ENCODE data around the gene DCAF5.
"Not testable (repeated sequence)": the region's sequence is repeated elsewhere in the genome, so short reads cannot be mapped to it uniquely, and the experiment has no call there.

Gene DCAF5

DNA sequence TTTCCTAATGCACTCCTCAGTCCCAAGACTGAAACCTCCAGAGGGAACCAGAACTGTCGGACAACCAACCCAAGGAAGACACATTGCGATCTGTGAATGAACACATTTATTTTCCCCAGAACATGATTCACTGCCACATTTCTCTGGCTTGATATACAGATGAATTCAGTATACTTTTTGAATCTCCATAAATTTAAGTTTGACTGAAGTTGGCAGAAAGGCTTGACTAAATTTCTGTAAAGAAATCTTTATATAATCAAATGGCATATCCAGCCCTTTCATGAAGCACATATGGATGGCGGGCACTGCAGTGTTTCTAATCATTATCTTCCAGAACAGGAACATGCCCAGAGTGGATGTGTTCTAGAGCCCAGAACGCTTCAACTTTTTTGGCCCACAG, 56.7 kb downstream of the DCAF5 start:
- DNase-seq, result no peak

DNA sequence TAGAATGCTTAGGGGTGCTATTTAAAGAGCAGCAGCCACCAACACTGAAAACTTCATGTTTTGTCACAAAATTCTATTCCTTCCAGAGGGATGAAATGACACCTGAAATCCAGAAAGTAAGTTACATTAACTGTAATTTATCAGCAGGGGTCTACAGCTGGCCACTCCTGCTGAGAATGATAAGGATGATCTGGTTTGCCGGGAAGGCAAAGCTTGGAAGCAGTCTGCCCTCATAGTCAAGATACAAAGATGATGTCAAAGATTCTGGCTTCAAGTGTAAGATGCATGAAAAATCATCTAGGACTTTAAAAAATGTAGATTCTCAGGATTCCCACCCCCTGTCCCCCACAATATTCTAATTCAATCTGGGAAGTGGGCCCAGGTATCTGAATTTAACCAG, 58.4 kb downstream of the DCAF5 start:
- no peak for DNase-seq

DNA sequence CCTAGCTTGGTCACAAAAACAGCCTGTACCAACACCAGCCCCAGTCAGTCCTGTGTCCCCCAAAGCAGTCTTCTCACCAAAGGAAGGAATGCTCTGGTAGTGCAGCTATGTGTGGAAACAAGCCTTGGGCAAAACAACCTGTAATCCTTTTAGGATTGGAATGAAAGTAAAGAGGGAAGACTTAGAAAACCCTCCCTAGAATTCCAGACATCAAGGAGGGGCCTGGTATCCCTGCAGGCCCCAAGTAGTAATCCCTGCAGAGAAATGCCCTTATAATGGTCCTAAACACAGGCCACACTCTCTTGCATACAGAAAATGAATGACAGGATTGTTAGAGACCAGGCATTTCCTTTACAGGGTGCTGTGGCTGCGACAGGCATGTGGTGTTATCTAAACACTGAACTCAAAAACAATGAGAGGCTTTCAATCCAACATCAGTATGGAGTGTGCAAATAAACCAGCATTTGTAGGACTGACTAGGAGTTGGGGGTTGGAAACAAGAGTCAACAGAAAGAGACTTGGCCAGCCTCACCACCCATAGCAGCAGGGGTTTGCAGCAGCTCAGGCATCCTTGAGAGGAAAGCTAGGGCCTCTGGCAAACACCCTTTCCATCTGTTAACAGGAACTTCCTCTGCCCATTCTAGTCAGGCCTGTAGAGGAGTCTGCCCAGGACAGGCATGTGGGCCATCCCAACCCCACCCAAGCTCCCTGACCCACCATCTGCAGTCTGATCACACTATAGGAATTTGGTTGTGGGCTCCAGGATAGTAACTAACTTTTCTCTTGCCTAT, 59.1 kb downstream of the DCAF5 start:
- no peak for DNase-seq

DNA sequence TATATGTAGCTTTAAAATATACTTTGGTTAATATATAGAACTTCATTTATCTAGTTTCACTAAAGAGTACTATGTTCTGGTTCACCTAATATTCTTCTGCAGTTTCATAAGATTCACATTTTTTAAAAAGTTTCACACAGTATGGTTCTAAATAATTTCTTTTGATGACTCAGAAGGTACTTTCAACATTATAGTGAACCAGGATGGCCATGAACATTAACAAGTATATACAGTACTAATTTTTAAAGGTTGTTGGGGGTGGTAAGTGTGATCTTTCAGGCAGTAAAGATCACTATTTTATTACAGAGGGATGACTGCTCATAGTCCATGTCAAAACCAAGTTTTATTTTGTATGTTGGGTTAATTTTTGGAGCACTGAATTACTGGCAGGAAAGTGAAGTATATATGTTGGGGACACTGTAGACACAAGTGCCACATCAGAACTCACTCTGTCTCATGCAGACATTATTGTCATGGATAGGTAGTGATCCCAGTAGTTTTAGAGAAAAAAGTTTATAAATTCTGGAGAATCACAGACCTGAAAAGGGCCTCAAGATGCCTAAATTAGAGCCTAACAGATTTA, 60.0 kb downstream of the DCAF5 start:
- no peak for DNase-seq

DNA sequence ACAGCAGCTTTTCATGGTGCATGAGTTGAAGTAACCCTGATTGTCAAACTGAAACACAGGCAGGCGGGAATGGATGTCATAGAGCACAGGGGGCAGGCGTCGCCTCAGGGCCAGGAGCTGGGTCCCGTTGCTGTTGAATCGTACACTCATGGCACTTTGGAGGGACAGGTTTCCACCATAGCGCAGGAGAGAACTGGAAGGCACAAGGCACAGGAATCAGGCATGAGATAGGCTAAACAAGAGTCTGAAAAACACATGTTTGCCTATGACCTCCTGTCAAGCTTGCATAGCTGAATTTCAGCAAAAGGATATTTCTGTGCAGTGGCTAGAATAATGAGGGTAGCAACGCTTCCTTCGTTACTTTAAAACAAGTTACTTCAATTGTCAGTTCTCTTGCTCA, 61.2 kb downstream of the DCAF5 start:
- no peak for DNase-seq

DNA sequence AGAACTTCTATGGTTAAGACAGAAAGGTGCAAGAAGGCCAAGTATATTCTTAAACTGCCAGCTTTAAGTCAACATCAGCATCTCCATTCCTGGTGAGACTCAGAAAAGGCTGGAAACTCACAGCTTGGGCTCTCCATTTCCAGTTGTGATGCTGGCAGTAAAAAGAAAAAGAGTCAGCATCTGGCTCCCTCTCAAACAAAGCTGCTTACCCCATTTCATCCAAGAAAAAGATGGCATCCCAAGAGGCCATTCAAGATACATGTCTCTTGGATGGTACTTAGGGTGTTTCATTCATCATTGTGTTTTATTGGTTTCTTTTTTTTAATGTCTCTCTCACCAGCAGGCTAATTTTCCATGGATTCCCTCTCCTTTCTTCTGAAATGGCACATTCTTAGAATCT, 61.9 kb downstream of the DCAF5 start:
- no peak for DNase-seq

DNA sequence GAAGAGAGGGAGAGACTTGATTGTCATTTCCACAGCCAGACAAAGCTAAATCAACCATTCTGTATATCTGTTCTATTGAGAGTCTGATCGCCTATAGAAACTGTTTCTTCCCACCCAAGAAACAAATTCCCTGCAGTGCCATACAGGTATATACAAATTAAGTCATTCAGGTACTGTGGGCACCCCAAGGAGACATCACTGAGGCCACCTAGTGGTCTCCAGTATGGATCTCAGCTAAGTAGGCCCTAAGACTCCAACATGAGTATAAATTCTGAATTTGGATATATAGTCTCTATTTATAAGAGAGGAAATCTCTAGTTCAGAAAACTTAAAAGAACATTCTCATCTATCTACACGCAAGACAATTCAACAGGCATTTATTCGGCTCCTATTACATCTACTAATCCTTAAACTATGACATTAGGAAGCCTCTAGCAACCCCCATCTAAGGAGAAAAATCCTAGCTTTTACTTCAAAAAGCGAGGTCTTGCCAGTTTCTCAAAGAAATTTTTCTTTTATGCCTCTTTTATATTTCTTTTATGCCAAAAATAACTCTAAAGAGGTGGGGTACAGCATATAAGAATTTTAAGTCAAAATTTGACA, 62.6 kb downstream of the DCAF5 start:
- DNase-seq, result peak; percentile 6

DNA sequence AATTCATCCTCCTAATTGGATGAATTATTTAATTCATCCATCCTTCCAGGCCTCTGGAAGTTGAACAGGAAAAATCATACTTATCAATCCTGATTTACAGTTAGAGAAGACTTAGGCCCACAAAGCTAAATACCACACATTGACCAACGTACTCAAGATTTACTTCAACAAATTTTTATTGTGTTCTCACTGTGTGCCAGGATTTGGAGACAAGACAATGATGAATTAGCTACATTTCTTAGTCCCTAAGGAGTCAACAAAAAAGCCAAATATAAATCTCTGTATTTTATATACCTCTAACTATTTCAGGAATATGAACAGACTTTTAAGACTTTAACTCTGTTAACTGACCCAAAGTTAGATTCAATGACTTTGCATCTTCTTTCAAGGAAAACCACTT, 63.9 kb downstream of the DCAF5 start:
- DNase-seq, result no peak

DNA sequence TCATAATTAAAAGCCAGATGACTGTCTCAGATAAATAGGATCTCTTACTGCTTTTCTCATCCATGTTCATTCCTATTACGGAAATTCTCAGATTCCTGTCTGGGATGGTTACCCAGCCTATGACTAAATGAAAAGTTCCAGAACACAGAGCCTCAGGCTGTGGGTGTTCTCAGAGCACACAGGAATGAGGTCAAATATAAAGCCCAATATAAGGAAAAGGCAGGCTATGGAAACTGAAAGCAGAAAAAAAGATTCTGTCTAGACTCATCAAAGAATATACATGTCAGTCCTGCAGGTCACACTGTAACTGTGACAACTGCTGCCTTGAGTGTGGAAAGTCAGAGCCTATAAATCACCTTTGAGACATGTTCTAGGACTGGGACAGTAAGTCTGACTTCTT, 64.3 kb downstream of the DCAF5 start:
- no peak for DNase-seq

DNA sequence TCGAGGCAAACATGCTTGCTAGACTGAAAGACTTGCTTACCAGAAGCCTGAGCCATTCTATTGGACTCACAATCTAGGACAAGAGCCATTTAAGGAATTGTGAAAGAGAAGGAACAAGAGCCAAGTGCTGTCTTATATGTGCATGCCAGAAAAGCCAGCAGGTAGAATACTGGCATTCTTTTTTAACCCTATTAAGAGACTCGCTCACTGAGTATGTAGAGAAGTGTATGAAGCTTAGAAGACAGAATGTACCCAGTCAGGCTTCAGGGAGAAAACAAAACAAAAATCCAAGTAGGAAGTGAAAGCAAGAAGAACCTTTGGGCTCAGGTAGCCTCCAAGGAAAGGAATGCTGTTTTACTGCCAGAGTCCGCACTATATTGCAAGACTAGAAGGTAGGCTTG, 65.9 kb downstream of the DCAF5 start:
- DNase-seq, result no peak

DNA sequence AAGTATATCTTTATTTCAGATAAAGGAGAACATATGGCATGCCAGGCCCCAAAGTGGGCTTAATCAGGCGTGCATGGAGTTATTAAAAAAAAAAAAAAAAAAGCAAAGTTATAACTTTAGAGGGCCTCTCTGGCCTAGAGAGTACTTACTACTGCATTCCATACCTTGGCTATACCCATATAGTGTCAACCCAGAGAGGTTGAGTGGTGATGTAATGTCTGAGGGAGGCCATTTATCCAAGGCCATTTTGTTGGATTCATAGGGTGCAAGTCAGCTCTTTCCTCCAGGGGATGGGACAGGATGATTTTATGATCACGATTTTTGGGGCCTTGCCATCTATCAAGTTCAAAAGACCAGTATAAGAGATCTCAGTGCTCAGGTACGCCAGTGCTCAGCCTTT, 66.4 kb downstream of the DCAF5 start:
- no peak for DNase-seq

DNA sequence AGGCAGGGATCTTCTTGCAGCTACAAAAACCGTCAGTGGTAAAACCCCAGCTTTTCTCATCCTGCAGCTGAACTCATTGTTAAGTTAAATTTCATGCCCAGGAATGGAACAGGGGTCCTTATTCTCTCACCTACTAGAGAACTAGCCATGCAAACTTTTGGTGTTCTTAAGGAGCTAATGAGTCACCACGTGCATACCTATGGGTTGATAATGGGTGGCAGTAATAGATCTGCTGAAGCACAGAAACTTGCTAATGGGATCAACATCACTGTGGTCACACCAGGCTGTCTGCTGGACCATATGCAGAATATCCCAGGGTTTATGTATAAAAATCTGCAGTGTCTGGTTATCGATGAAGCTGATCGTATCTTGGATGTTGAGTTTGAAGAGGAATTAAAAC, 68.9 kb downstream of the DCAF5 start:
- DNase-seq, result no peak

DNA sequence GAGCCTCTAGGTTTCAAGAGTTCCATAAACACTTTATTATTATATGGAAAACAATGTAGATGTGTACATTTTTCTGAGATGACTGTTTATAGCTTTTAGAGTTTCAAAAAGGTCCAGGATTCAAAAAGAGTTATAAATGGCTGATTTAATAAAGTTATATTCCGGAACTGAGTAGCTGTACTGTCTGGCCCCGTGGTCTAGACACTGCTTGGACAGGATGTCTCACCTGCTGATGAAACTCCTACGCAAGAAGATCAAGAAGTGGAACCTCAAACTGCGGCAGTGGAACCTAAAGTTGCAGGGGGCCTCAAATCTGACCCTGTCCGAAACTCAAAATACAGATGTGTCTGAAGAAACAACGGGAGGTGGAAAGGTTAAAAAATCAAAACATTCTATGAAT, 69.7 kb downstream of the DCAF5 start:
- DNase-seq, result no peak

DNA sequence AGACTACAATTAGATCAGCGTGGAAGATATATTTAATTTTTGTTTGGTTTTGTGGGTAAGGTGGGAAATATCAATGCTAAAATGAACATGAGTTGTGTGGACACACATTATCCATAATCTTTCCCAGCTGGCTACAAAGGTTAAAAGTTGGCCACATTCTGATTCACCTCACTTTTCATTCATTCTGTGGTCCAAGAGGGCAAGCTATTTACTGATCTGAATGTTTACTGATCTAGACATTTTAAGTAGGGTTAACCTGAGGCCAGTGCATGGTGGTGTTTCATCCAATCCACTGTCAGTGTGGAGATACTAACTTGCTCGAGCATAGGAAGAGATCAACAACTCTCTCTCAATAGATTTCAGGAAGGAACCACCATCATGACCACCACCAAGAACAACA, 71.6 kb downstream of the DCAF5 start:
- DNase-seq, result no peak

DNA sequence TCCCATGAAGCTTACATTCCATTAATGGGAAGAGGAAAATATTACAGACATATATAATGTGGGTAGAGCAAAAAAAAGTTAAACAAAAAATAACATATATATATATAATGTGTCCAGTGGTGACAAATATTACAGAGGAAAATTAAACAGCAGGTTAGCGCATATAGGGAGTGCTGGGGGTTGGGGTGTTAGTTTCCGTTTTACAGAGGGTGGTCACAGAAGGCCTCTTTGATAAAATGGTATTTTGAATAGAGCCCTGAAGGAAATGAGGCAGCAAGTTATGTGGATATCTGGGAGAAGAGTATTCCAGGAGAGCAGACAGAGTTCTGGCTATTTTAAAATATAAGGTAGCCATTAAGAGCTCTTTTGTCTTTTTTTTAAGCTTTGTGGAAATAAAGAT, 73.2 kb downstream of the DCAF5 start:
- no peak for DNase-seq

DNA sequence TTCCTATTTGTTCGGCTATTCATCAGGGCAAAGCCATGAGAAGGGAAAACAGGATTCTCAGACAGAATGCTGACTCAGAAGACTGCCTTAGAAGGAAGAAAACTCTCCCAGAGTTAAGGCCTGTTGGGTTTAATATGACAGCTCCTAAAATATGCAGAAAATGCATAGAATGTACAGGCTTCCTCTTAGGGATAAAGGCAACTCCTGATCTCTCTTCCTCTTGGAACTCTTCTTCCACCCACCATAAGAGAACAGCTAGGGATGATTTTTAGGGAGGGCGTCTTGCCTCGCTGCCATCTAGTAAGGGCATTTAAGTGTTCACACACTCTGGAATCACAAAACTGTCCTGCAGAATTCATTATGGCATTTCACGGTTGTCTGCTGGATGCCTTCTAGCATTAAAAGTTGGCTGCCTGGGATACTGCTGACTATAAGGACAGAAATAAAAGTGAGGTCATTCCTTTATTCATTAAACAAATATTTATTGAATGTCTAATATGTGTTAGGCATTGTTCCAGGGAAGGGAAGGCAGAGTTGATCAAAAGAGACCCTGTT, 73.7 kb downstream of the DCAF5 start:
- no peak for DNase-seq

DNA sequence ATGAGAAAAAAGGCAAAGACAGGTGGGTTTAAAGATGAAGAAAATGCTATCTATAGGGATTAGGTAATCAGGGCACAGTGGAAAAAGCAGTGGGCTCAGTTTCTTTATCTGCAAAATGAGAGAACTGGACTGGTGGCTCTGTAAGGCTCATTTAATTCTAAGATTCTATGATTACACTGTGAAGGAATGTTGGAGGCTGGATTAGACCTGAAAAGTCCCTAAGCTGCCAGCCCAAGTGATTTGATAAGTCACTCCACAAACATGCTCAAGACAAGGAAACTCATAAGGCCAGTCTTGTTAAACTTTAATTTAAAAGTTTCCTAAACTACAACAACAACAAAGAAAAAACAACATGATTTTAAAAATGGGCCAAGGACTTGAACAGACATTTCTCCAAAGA, 75.1 kb downstream of the DCAF5 start:
- DNase-seq, result no peak

DNA sequence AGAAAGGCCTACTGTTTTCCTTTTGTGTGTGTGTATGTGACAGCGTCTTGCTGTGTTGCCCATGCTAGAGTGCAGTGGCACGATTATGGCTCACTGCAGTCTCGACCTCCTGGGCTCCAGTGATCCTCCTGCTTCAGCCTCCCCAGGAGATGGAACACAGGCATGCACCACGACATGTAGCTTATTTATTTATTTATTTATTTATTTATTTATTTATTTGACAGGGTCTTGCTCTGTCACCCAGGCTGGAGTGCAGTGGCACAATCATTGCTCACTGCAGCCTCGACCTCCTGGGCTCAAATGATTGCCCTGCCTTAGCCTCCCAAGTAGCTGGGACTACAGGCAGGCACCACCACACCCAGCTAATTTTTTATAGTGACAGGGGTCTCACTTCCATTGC, 75.7 kb downstream of the DCAF5 start:
- DNase-seq, result not testable (repeated sequence)

DNA sequence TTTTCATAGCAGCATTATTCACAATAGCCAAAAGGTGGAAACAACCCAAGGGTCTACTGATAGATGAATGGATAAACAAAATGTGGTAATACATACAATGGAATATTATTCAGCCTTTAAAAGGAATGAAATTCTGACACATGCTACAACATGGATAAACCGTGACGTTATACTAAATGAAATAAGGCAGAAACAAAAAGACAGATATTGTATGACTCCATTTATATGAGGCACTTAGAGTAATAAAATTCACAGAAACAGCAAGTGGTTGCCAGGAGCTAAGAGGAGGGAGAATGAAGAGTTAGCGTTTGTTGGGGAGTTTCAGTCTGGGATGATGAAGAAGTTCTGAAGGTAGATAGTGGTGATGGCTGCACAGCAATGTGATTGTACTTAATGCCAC, 76.6 kb downstream of the DCAF5 start:
- no peak for DNase-seq

DNA sequence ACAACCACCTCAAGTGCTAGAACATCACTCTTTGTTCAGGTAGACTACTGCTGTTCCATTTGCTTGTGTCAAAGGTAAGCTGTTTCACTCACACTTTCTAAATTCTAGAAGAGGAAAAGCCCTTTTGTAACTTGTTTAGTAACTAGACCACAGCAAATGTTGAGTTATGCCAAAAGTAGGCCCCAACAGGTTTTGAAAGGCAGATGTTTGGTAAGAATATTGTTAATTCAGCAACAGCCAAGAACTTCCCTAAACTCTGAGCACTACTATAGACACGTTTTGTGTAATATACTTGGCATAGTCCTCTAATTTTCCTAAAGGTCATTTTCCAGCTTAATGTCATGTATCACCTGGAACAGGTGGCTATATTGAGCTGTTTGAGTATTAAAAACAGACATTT, 79.0 kb downstream of the DCAF5 start:
- DNase-seq, result no peak

DNA sequence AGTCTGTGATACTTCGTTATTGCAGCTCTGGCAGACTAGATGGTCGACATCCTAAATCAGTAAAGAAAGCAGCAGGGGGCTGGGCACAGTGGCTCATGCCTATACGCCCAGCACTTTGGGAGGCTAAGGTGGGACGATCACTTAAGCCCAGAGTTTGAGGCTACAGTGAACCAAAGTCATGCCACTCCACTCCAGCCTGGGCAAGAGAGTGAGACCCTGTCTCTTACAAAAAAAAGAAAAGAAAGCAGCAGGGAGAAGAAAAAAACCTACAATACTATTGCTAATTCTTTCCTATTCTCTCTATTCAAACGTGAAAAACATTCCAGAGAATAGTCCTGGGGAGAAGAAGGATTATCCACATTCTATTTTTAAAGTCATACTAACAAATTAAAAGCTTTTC, 79.5 kb downstream of the DCAF5 start:
- no peak for DNase-seq

DNA sequence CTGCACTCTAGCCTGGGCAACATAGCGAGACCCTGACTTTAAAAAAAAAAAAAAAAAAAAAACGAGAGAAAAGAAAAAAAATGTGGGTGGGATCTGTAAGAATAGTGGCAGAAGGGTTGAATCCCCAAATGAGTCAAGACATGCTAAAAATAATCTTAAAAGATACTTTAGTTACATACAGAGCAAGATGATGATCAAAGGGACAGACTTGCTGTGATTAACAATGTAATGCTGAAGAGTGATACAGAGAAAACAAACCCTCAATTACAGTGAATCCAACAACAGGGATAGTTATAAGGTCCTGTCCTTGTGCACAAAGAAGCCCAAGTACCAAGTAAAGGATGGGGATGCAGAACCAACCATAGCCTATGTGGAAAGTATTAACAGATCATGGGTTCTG, 80.3 kb downstream of the DCAF5 start:
- no peak for DNase-seq

DNA sequence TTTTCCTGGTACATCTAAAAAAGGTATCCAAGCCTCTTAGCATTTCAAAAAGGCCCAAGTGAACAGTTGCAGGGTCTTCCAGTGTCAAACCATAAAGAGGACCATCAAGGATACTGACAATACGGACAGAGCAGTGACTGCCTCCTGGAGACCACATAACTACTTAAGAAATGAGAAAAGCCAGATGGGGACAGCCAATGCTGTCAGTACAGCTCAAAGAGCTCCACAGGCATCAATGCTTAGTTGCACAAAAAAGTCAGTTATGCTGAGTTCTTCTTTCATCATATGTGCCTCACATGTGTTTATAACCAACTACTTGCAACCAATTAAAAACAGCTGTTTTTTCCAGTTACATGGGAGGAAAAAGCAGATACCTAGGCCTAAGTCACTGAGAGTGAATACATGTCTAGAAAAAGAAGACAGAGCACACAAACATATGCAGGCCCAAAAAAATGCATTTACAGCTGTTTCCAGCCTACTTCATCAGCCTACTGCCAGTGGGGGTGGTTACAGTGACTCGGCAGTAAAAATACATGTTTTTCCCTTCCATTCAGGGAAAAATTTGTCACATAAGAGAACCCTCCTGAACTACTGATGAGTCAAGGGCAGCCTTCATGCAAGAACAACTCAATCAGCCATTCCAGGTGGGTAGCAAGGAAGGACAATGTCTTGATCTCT, 84.0 kb downstream of the DCAF5 start:
- no peak for DNase-seq
